Measurements from ENCODE around the gene NMNAT3. TPM values are rescaled to one million over a fixed set of nuclear protein-coding genes. Genes with fewer than 3 reads are reported as not detected.

NMNAT3 gene
- total RNA-seq, 1 experiment from 2014 or later = 1.0 TPM

GRCh38 chr3:139571711-139572110 is 106.1 kb downstream of the NMNAT3 start:
- BruUV-seq (replicated peaks) = no TSS peak

GRCh38 chr3:139564294-139564861 is 113.4 kb downstream of the NMNAT3 start:
- CTCF ChIA-PET = interaction anchor here (0.5 to 1.7 kb wide), 10 partner anchors 18 to 1557 kb away, joined by 3 to 19 read pairs (median 3); no protein-coding TSS in a partner anchor
- BruUV-seq (replicated peaks) = no TSS peak
- no peaks in the 10 kb centered on the region for H3K36me3 Mint-ChIP-seq (ENCODE audit: insufficient read depth, unreplicated experiment)
- DNase-seq (ENCODE audit: unreplicated experiment) = peak; percentile 34
- POLR2A ChIA-PET = interaction anchor here (0.9 kb wide), 1 partner anchor 37 kb away, joined by 3 read pairs; no protein-coding TSS in a partner anchor
- H3K4me3 Mint-ChIP-seq (ENCODE audit: unreplicated experiment) = no peak overlapping the region
- intact Hi-C loops (cut with micrococcal nuclease) = loop anchor here (2.0 kb wide), 1 partner anchor 64 kb away; no protein-coding TSS in a partner anchor
- TF ChIP-seq, protein P1, sequence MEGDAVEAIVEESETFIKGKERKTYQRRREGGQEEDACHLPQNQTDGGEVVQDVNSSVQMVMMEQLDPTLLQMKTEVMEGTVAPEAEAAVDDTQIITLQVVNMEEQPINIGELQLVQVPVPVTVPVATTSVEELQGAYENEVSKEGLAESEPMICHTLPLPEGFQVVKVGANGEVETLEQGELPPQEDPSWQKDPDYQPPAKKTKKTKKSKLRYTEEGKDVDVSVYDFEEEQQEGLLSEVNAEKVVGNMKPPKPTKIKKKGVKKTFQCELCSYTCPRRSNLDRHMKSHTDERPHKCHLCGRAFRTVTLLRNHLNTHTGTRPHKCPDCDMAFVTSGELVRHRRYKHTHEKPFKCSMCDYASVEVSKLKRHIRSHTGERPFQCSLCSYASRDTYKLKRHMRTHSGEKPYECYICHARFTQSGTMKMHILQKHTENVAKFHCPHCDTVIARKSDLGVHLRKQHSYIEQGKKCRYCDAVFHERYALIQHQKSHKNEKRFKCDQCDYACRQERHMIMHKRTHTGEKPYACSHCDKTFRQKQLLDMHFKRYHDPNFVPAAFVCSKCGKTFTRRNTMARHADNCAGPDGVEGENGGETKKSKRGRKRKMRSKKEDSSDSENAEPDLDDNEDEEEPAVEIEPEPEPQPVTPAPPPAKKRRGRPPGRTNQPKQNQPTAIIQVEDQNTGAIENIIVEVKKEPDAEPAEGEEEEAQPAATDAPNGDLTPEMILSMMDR (IDR thresholded peaks at IDR 0.05; ENCODE audit: unreplicated experiment) = no peak
- no peak overlapping the region for H3K27ac Mint-ChIP-seq (ENCODE audit: low read depth, unreplicated experiment)
- no peaks in the 10 kb centered on the region for H3K27me3 Mint-ChIP-seq (ENCODE audit: insufficient read depth, unreplicated experiment)
- H3K4me1 Mint-ChIP-seq (ENCODE audit: insufficient read depth, unreplicated experiment) = peaks cover 6% of the 10 kb centered on the region
- no peaks in the 10 kb centered on the region for H3K9me3 Mint-ChIP-seq (ENCODE audit: unreplicated experiment)

More at GRCh38 chr3:139571711-139572110, 106.1 kb downstream of the NMNAT3 start:
- H3K27me3 Mint-ChIP-seq (ENCODE audit: insufficient read depth, unreplicated experiment) = no peaks in the 10 kb centered on the region
- no peak overlapping the region for H3K27ac Mint-ChIP-seq (ENCODE audit: low read depth, unreplicated experiment)
- no peak overlapping the region for H3K4me3 Mint-ChIP-seq (ENCODE audit: unreplicated experiment)
- peaks cover 7% of the 10 kb centered on the region for H3K9me3 Mint-ChIP-seq (ENCODE audit: unreplicated experiment)
- TF ChIP-seq, protein P1 (IDR thresholded peaks at IDR 0.05; ENCODE audit: unreplicated experiment) = no peak
- intact Hi-C loops (cut with micrococcal nuclease) = no loop called here
- no peak for DNase-seq (ENCODE audit: unreplicated experiment)
- ChIA-PET CTCF (interaction anchor here (0.6 to 0.9 kb wide), 2 partner anchors 10 to 1231 kb away, joined by 4 to 5 read pairs; no protein-coding TSS in a partner anchor), POLR2A (no interaction called here)
- H3K4me1 Mint-ChIP-seq (ENCODE audit: insufficient read depth, unreplicated experiment) = no peaks in the 10 kb centered on the region
- H3K36me3 Mint-ChIP-seq (ENCODE audit: insufficient read depth, unreplicated experiment) = peaks cover 4% of the 10 kb centered on the region

DNA sequence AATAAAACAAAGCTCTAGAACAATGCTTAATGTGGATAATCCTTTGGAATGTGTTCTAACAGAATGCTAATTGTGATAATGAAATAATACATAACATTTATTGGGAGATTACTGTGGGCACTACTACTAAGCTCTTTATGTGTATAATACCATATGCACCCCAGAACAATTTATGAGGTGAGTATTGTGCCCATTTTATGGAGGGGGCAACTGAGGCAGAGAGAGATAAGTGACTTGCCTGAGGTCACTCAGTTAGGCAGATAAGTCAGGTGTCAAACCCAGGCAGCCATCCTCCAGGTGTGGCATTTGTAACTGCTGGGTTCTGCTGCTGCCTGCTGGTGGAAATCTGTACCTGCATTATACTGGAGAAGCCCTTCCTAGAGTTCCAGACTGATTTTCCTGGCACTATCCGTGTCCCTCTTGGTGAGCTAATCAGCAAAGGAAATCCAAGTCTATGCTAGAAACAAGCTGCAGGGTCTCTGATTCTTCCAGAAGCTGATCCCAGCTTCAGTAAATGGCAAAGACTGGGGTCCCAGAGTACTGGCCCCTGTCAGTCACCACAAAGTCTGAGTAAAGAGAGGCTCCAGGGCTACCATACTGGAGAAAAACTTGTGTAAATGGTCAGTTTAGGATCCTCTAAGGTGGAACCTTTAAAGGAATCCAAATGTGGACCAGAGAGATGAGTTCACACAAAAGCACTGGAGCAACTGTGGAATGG is 115.7 kb downstream of the NMNAT3 start:
- Mint-ChIP-seq H3K9me3 (ENCODE audit: unreplicated experiment) (no peaks in the 10 kb centered on the region), H3K27me3 (ENCODE audit: insufficient read depth, unreplicated experiment) (no peaks in the 10 kb centered on the region), H3K4me3 (ENCODE audit: unreplicated experiment) (no peak overlapping the region), H3K36me3 (ENCODE audit: insufficient read depth, unreplicated experiment) (no peaks in the 10 kb centered on the region), H3K4me1 (ENCODE audit: insufficient read depth, unreplicated experiment) (peaks cover 19% of the 10 kb centered on the region), H3K27ac (ENCODE audit: low read depth, unreplicated experiment) (no peak overlapping the region)
- no TSS peak for BruUV-seq (replicated peaks)
- TF ChIP-seq, protein P1 (IDR thresholded peaks at IDR 0.05; ENCODE audit: unreplicated experiment) = peak; percentile 77
- intact Hi-C loops (cut with micrococcal nuclease) = loop anchor here (1.0 to 2.0 kb wide), 4 partner anchors 42 to 208 kb away; no protein-coding TSS in a partner anchor
- ChIA-PET CTCF (interaction anchor here (0.6 to 7.4 kb wide), 48 partner anchors 9 to 1303 kb away, joined by 3 to 234 read pairs (median 4); no protein-coding TSS in a partner anchor), POLR2A (interaction anchor here (0.7 to 2.5 kb wide), 6 partner anchors 92 to 208 kb away, joined by 3 to 9 read pairs (median 6); partner anchors contain the start of gene COPB2)
- peak; percentile 56 for DNase-seq (ENCODE audit: unreplicated experiment)

DNA sequence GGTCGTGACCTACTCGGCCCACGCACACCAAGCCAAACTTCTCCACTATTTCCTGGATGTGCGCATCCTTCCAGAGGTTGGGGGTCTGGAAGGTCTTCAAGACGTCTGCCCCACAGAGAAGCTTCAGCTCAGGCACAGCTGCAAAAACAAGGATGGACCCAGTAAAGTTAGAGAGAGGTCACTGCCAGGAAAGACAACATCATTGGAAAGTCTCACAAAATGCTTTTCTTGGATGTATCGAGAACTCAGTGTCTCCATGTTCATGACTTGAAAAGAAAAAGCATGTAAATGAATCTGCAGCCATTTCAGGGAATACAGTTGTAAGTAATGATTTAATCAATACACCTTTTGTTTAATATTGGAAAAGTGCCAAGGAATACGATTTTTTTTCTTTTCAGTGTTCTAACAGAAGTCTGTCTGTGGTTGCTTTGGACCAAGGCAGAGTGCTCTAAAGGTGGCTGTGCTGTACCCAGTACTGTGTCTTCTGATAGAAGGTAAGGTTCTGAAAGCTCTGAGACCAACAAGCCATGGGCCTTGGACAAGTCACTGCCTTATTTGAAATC is 116.4 kb downstream of the NMNAT3 start:
- peaks cover 19% of the 10 kb centered on the region for H3K4me1 Mint-ChIP-seq (ENCODE audit: insufficient read depth, unreplicated experiment)
- DNase-seq (ENCODE audit: unreplicated experiment) = no peak
- no peaks in the 10 kb centered on the region for H3K27me3 Mint-ChIP-seq (ENCODE audit: insufficient read depth, unreplicated experiment)
- ChIA-PET CTCF (interaction anchor here (0.6 to 7.4 kb wide), 40 partner anchors 8 to 1204 kb away, joined by 3 to 234 read pairs (median 4); no protein-coding TSS in a partner anchor), POLR2A (interaction anchor here (0.7 to 2.7 kb wide), 7 partner anchors 27 to 207 kb away, joined by 3 to 11 read pairs (median 7); partner anchors contain the start of gene COPB2)
- H3K27ac Mint-ChIP-seq (ENCODE audit: low read depth, unreplicated experiment) = no peak overlapping the region
- intact Hi-C loops (cut with micrococcal nuclease) = no loop called here
- no TSS peak for BruUV-seq (replicated peaks)
- no peaks in the 10 kb centered on the region for H3K9me3 Mint-ChIP-seq (ENCODE audit: unreplicated experiment)
- TF ChIP-seq, protein P1 (IDR thresholded peaks at IDR 0.05; ENCODE audit: unreplicated experiment) = no peak
- no peak overlapping the region for H3K4me3 Mint-ChIP-seq (ENCODE audit: unreplicated experiment)
- no peaks in the 10 kb centered on the region for H3K36me3 Mint-ChIP-seq (ENCODE audit: insufficient read depth, unreplicated experiment)
